KMS-11 (cell line): ENCODE measurements around the gene POLR3K.

Experiments
- H2AFZ ChIP-seq: fragments of 200-600 bp; sonication (generic); 2 replicates; pipeline ENCODE4 v1.6.1; 2016; ENCODE audit warnings: antibody characterized with exemption, mixed run types, low read depth
- H3K27ac ChIP-seq: fragments of 200-600 bp; sonication (generic); 2 replicates; pipeline ENCODE4 v1.6.1; 2016; ENCODE audit warnings: mild to moderate bottlenecking, mixed run types
- H3K27me3 ChIP-seq: fragments of 200-600 bp; sonication (generic); 2 replicates; pipeline ENCODE4 v1.6.1; 2017; ENCODE audit warnings: mild to moderate bottlenecking, low read depth, mixed run types, moderate library complexity; ENCODE audit not compliant: insufficient read depth
- H3K36me3 ChIP-seq: fragments of 200-600 bp; sonication (generic); 2 replicates; pipeline ENCODE4 v1.6.1; 2017; ENCODE audit warnings: mild to moderate bottlenecking, mixed run types; ENCODE audit not compliant: insufficient read depth
- H3K4me1 ChIP-seq: fragments of 200-600 bp; sonication (generic); 2 replicates; pipeline ENCODE4 v1.6.1; 2016; ENCODE audit warnings: mild to moderate bottlenecking, low read depth, mixed run types; ENCODE audit not compliant: poor library complexity, severe bottlenecking
- H3K4me2 ChIP-seq: fragments of 200-600 bp; sonication (generic); 2 replicates; pipeline ENCODE4 v1.7.0; 2016; ENCODE audit warnings: mild to moderate bottlenecking, mixed run types
- H3K4me3 ChIP-seq: fragments of 200-600 bp; sonication (generic); IDR thresholded peaks from 2 replicates; pipeline ENCODE4 v1.6.1; 2017; ENCODE audit warnings: low read depth, low read length, mixed read lengths; ENCODE audit not compliant: insufficient read depth
- H3K79me2 ChIP-seq: fragments of 200-600 bp; sonication (generic); 2 replicates; pipeline ENCODE4 v1.6.1; 2016; ENCODE audit warnings: low read depth, mixed run types; ENCODE audit not compliant: insufficient read depth
- H3K9ac ChIP-seq: fragments of 200-600 bp; sonication (generic); 2 replicates; pipeline ENCODE4 v1.6.1; 2016; ENCODE audit warnings: mild to moderate bottlenecking, mixed run types
- H4K20me1 ChIP-seq: fragments of 200-600 bp; sonication (generic); 2 replicates; pipeline ENCODE4 v1.6.1; 2016; ENCODE audit warnings: mild to moderate bottlenecking, mixed run types; ENCODE audit not compliant: insufficient read depth
- CTCF ChIP-seq: fragments of 200-600 bp; sonication (generic); conservative IDR thresholded peaks from 2 replicates; pipeline ENCODE4 v1.6.1; 2017; ENCODE audit warnings: low read depth, mild to moderate bottlenecking, antibody characterized with exemption, low read length, moderate library complexity, mixed read lengths

POLR3K gene

GRCh38 chr16:56231-56927 lies 3.0 kb upstream of the POLR3K start:
- Histone ChIP-seq H3K27ac (no peak overlapping the region), H2AFZ (no peak overlapping the region), H3K36me3 (no peaks in the 10 kb centered on the region; the same call in 1 of the 2 replicates), H3K4me2 (no peak overlapping the region), H3K4me1 (peaks cover 12% of the 10 kb centered on the region), H3K9ac (no peak overlapping the region), H3K27me3 (no peaks in the 10 kb centered on the region), H4K20me1 (no peaks in the 10 kb centered on the region), H3K79me2 (peaks cover 31% of the 10 kb centered on the region), H3K4me3 (no peak overlapping the region)
- no peak for TF ChIP-seq CTCF

GRCh38 chr16:55571-56136 lies 2.2 kb upstream of the POLR3K start:
- Histone ChIP-seq H3K9ac (no peak overlapping the region), H3K27ac (no peak overlapping the region), H3K4me2 (no peak overlapping the region), H3K4me3 (no peak overlapping the region), H3K36me3 (peaks cover 5% of the 10 kb centered on the region; the same call in 1 of the 2 replicates), H4K20me1 (no peaks in the 10 kb centered on the region), H3K27me3 (no peaks in the 10 kb centered on the region), H3K79me2 (peaks cover 38% of the 10 kb centered on the region), H3K4me1 (peaks cover 16% of the 10 kb centered on the region), H2AFZ (no peak overlapping the region)
- TF ChIP-seq CTCF: no peak

GRCh38 chr16:54237-54581 lies 801 bp upstream of the POLR3K start:
- TF ChIP-seq CTCF: no peak
- peaks cover 16% of the 10 kb centered on the region for H3K4me1 ChIP-seq
- peak overlapping the region; percentile 92 for H2AFZ ChIP-seq
- peaks cover 10% of the 10 kb centered on the region; the same call in 1 of the 2 replicates for H3K36me3 ChIP-seq
- peak overlapping the region; percentile 68; the same call in 1 of the 2 replicates for H3K9ac ChIP-seq
- H3K27me3 ChIP-seq: no peaks in the 10 kb centered on the region
- peak overlapping the region; percentile 58 for H3K4me2 ChIP-seq
- no peaks in the 10 kb centered on the region for H4K20me1 ChIP-seq
- H3K79me2 ChIP-seq: peaks cover 46% of the 10 kb centered on the region
- H3K4me3 ChIP-seq: no peak overlapping the region
- no peak overlapping the region for H3K27ac ChIP-seq

GRCh38 chr16:50769-51591 lies 2.4 kb downstream of the POLR3K start:
- Histone ChIP-seq H3K79me2 (peaks cover 46% of the 10 kb centered on the region), H3K4me3 (no peak overlapping the region), H3K4me2 (peak overlapping the region; percentile 62; the same call in 1 of the 2 replicates), H4K20me1 (no peaks in the 10 kb centered on the region), H3K27ac (no peak overlapping the region), H3K36me3 (peaks cover 10% of the 10 kb centered on the region; the same call in 1 of the 2 replicates), H2AFZ (no peak overlapping the region), H3K9ac (no peak overlapping the region), H3K27me3 (no peaks in the 10 kb centered on the region), H3K4me1 (peaks cover 16% of the 10 kb centered on the region)
- TF ChIP-seq CTCF: no peak
